Stimulated activated CD8-positive, alpha-beta memory T cell treated with anti-CD3 and anti-CD28 coated beads, Interleukin-4, amount 100 ng/mL, for 4 hours (primary cell): ENCODE results near the gene MRPS22.

Experiments
- DNase-seq, 2 donors: peaks; one replicate each; pipeline ENCODE4 v3.0.0-alpha.2; 2020; ENCODE audit warnings: low read depth in 2 of 2, low spot score in 1 of 2

Gene MRPS22

DNA sequence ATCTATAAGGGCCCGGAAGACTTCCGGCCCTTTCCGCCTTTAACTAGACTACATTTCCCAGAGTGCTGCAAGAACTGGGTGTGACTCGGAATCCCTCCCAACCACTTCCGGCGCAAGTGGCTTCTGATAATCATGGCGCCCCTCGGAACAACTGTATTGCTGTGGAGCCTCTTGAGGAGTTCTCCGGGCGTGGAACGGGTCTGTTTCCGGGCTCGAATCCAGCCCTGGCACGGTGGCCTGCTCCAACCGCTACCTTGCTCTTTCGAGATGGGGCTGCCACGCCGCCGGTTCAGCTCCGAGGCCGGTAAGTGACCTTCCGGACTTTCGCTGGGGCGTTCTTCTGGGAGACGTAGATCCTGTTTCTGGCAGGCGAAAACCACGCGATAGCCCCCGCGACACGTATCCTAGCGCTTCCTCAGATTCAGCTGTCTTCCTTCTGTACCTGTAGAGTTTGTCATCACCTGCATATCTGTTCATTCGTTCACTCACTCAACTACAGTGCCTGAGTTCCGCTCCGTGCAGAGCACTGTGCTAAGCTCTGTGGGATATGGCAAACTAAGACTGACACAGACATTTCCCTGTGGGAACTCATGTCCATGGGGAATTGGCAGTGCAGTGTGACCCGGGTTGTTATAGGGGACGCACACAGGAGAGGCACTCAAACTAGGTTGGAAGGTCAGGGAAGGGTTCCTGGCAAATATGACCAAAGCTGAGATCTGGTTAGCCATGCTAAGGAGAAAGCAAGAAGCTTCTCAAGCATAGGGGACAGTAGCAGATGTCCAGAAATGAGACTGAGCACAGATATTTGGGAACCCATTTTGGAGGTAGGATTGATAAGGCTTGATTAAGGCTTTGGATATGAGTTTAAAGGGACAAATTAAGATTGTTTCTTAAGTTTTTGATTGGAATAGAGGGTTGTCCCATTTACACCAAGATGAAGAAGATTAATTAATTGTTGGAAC, at the start of gene MRPS22:
TSS of gene MRPS22 (plus strand) at position 126 of the 962 bp plus-strand sequence. CDS start at position 133, 7 bp downstream.
- DNase-seq = peak; percentile 45 to 74

DNA sequence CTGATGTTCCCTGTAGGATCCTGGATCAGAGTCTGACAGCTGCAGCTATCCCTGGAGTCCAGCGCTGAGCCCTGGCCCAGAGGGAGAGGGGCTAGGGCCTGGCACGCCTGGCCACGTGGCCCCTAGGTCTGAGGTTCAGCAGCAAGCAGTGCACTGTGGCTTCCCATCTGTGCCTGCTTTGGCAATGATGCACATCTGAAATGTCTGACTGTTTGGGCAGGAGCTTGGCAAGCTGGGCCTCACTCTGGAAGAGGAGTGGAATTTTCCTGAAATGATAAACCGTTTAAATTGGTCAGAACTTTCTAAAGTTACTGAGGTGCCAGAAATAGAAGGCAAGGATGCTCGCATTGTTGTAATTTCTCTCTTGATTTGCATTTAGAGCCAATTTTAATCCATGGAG, 48.8 kb upstream of the MRPS22 start:
- DNase-seq = no peak

DNA sequence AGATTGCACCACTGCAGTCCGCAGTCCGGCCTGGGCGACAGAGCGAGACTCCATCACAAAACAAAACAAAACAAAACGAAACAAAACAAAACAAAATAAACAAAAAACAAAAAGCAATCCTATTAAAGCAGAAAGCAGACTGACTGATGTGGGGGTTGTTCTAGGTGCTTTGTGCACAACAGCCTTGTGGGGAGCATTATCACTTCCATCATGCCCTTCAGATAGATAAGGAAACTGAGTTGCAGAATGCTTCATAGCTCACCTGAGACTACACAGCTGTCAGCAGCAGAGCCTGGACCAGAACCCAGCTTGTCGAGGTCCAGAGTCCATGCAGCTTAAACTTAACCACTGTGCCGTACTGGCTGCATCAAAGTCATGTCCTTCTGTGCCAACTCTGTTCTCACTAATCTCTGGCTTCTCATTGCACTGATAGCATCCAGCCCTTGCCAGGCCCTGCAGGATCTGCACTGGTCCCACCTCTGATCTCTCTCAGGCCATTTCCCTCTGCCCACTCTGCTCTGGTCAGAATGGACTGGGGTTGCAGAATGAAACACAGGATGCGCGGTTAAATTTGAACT, 47.6 kb upstream of the MRPS22 start:
- DNase-seq = no peak

DNA sequence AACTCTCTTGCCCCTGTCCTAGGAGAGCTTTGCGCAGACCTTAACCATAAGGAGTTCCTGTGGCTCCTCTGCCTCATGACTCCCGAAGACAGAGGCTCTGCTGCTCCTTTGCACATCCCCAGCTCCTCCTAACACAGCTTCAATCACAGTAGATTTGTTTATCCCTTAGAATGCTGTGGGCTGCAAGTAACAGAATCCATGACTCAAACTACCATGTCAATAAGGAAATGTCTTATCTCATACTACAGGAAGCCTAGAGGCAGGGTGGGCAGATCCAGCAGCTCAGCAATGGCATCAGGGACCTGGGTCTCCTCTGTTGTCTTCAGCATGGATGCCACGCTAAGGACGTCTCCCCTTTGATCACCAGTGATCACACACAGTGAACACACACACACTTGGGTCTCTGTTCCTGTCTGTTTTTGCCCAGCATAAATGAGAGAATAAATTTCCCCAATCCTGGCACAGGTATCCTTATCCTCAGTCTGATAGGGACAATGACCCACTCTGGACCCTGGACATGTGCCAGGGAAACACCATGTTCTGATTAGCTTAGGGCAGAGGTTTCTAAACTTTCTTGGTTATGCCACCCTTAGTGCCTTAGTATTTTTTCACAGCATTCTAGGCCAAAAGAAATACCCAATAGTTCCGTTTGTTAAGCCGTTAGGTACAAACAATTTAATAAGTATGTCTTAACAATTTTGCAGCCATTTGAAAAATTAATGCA, 46.1 kb upstream of the MRPS22 start:
- no peak for DNase-seq

DNA sequence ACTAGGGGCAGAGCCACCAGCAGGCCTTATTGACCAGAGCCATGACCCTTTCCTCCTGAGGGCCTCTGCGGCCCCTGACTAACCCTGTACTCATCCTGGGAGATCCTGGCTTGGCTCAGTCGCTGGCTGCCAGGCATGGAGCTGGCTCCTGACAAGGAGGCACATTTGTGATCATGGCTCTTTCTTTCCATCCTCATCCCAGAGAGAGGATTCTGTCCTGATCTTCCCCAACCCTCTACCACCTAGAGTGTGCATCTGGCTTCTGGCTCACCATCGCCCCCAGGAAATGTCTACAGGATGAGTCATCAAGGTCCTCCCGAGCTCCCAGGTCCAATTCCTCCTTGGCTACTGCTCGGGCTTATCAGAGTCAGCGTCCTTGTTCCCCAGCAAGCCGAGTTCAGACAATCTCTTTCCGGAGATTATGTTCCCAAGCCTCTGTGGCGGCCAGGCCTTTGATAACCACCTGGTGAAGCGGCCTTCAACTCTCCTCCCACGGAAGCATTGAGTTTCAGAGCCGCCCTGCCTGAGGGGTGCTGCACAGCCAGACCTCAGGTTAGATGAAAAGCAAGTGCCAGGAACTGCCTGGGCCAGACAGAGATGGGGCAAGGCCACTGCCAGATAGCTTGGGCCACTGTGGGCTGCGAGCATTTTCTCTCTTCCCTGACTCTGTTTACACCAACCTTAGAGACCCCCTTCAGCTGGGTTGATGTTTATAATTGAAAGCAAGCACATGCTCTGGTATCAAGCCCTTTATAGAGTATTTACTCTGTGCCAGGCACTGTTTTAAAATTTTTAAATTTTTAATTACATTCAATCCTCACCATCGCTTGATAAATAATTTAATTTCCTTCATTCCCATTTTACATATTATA, 44.3 kb upstream of the MRPS22 start:
- DNase-seq = no peak

DNA sequence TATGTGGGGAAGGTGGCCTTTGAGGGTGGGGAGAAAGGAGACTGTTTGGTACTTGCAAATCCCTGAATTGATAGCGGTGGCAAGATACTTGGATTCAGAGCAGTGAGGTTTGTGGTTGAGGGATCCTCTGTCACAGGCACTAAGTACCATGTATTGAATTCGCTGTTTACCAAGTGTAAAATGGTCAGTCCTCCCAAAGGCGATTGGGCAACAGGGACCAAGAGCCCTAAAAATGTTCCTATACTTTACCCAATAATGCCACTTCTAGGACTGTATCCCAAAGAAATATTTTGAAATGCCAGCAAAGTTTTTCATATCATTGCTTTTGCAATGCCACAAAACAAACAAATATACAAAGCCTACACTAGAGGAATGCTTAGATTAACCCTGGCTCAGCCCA, 43.4 kb upstream of the MRPS22 start:
- DNase-seq = no peak

DNA sequence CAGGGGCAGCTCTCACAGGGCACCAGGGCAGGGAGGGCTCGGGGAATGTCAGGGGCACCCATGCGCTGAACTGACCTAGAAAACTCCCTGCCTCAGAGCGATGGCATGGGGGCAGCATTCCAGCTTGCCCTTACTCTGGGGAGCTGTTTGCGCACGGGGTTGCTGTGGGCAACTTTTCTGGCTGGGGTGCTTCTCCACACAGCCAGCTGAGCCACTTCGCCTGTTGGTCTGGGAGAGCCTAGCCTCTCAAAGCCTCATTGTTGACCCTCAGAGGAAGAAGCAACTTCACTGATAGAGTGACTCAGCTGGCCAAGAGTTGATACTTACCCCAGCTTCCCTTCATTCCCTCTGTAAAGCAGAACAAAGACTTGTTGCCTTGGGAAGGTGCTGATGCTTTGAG, 42.6 kb upstream of the MRPS22 start:
- DNase-seq = no peak

DNA sequence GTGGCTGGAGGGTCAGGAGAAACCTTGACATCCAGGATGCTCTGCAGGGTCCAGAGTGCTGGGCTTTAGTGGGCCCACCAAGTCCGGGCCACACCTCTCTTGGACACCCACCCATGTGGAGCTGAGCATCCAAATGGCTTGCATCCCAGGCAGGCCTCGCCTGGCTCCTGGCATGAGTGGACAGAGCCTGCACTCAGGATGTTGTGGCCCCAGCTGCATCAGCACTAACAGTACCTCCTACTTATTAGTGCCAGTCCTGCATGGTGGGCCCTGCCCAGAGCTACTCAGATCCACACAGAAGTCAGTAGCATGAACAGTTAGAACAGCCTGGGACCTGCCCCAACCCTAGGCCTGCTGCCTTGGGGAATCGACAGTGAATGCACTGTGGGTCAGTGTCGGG, 42.2 kb upstream of the MRPS22 start:
- DNase-seq = no peak

DNA sequence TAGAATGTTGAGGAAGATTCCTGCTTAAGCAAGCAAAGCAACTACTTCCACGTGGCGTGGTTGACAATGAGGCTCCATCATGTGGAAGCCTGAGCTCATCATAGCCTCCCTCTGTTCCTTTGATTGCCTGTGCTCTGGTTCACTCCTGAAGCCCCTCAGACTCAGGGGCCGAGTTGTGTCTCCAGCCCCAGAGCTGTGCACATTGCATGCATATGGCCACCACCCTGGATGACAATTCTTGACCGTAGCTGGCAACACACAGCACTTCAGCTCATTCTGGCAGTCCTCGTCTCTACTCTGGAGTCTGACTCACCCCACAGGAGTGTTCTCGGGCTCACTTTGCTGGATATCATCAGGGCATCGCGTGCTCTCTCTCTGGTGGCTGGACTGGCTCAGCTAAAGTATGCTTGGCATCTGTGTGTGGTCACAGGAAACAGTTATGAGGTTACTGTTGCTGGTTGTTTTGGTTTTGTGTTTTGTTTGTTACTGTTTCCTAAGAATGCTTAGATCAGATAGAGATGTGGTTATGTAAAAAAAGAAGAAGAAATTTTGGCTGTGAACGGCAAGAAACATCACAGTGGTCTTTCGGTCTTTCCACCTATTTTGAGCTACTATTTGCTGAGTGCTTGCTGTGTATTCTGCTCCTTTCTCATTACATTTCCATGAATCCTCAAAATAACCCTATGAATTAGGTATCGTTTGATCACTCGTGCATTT, 41.6 kb upstream of the MRPS22 start:
- DNase-seq = no peak

DNA sequence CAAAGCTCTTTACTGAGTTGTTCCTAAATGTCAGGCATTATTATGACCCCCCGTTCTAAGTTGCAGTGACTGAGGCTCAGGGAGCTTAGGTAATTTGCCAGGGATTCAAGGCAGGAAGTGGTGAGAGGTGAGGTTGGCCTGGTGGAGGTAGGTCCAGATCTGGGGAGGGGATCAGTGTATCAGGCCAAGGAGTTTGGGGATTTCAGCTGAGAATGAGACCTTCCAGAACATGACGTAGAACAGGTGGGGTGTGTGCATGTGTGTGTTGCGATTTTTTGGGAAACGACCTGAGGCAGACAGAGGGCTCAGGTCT, 41.1 kb upstream of the MRPS22 start:
- no peak for DNase-seq

DNA sequence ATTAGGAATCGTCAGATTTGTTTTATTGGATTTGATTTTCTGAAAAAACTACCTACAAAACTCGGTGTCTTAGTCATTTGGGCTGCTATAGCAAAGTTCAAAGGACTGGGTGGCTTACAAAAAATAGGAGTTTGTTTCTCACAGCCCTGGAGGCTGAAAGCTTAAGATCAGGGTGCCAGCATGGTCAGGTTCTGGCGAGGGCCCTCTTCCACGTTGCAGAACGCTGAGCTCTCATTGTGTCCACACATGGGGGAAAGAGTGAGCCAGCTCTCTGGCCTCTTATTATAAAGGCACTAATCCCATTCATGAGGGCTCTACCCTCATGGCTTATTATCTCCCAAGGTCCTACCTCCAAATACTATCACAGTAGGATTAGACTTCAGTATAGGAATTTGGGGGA, 40.6 kb upstream of the MRPS22 start:
- DNase-seq = no peak

DNA sequence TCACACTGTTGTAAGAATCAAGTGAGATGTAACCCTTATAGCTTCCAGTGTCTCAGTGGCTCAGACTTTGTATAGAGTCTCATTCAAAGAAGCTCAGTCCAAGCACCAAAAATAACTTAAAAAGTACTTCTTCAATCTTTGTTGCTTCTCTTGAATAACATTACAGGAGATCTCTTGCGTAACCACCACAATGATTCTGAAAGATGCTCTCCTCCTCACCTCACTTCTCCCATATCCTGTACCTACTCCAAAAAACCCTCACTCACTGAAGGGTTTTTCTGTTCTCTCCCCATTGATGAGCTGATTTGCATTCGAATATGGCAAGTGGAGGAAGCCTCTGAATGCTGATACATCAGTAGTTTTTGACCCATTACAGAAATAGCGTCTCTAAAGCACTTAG, 39.4 kb upstream of the MRPS22 start:
- DNase-seq = no peak

DNA sequence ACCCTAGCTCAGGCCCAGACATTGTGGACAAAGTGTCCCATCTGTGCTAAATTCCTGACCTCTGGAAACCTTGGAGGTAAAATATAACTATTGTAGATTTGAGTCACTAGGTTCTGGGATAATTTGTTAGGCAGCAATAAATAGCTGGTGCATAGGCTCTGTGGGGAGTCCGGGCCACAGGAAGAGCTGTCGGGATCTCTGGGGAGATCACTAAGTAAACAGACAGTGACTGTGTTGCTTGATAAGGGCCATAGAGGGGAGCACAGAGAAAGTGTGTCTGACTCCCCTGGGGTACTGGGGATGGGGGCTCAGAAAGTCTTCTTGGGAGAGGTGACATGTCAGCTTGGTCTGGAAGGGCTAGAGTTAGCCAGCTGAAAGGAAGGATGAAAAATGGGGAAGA, 37.7 kb upstream of the MRPS22 start:
- no peak for DNase-seq

DNA sequence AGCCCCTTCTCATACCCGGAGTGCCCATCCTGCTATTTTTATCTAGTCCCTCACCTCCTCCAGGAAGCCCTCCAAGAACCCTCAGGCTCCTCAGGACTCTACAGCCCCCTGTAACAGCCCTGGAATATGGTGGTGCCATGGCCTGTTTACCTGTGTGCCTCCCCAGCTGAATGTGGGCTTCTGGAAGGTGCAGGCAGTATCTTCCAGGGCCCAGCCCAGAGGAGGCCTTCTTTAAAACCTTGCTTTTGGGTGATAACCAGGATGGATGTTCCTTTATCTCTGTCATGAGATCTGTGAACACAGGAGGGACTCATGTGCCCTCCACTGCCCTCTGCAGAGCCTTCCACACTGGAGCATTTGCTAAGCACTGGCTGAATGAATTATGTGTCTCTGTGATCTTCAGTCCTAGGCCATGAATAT, 36.7 kb upstream of the MRPS22 start:
- DNase-seq = no peak

DNA sequence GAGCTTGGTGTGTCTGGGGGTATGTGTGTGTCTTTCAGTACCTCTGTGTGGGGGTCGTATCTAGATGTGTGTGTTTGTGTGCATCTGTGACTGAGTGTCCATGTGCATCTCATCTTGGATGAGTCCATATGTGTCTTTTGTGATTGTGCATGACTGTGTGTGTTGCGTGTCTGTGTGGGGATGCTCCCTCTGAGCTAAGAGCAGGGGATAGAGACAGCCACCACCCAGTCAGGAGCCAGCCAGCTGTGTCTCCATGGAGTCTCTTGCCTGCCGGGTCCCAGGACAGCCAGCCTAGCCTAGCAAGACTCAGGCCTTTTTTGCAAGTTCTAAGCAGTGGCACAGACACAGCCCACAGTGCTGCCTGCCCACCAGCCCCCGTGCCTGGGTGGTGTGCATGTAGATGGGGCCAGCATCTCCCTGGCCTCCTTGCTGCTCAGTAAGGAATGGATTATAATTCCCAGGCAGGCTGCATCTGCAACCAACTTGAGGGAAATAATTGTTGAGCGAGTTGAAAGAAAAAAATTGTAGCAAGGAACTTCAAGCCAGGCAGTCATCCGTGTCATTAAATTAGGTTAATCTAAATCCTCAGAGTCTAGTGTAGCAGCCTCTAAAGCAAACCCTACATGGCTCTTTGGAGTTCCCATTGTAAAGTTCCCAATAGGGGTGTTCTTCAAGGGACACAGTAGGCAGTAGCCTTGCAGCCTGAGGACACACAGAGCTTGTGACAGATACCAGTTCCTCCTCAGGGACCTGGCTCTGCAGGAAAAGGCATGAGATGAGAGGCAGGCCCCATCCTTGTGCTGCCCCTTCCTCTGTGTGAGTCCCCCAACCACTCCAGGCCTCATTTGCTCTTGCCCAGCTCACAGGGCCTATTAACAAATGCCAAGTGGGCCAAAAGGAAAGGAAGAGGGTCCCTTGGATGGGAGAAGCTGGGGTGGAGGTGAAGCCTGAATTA, 35.9 kb upstream of the MRPS22 start:
- no peak for DNase-seq

DNA sequence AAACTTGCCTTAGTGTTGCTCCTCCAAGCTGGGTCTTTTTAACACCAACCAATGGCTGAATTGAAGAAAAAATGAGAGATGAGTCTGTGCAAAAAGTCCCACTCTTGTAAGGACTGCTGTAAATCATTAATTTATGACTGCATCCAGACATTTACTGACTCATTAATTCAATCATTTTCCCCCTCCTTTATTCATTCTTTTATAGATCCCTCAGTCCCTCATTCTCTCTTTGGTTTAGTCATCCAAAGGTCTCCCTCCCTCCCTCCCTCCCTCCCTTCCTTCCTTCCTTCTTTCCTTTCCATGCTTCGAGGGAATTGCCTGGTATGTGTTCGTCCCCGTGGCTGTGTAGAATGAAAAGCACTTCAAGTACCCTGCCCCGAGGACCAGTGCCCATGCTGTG, 35.3 kb upstream of the MRPS22 start:
- no peak for DNase-seq

DNA sequence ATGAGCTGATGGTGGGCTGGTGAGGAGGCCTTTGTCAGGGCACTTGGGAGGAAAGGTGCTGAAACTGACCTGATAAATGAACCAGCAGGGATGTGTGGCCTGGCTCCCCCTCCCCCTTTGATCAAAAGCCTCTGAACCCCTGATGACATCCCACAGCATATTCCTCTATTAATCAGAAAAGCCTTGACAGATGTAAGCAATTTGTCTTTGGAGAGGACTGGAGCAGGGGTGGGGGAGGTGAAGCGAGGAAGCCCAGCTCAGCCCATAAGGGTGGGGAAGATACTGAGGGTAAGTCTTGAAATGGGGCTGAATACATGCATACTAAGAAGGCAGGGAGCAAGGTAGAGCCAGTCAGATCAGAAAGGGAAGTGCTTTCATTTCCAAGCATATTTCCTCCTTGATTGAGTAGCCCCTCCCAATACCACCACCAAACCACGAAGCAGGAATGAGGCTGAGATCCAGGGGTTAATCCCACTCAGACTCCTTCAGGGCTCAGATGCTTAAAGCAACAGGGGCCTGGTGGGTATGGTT, 34.7 kb upstream of the MRPS22 start:
- no peak for DNase-seq

DNA sequence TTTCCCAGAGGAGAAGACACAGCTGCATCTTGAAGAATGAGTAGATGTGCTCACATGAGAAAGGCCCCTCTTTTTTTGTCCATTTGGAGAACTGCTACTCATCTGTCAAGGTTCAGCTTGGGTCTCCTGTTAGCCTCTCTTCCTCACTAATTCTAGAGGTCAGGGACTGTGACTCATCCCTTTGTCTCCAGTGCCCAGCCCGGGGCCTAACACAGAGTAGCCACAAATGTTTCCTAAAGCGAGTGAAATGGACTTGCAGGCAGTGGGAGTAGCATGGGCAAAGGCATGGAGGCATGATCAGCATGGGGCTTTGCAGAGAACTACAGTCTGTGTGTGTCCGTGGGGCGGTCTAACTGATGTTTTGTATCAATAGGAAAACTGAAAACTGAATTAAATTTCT, 33.9 kb upstream of the MRPS22 start:
- no peak for DNase-seq

DNA sequence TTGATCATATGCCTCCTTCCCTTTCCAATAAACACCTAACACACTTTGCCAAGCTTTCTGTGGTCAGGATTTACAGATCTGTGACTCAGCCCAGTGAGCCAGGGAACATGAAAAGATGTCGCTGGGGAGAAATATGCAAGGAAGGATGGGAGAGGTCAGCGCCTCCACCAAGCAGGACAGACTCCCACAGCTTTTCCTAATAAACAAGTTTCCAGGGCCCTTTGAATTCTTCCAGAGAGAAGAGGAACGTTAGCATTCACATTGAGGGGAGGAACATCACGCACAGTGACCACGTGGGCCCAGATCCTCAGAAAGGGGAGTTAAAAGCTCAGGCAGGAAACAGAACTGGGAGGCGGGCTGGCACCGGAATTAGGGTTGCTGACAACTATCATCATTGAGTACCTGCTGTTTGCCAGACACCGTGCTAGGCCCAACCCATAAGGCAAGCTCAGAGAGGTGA, 33.3 kb upstream of the MRPS22 start:
- no peak for DNase-seq
